GM18858 (cell line): Measurements from ENCODE around the gene URB1.
"Not testable (repeated sequence)": the region's sequence is repeated elsewhere in the genome, so short reads cannot be mapped to it uniquely, and the experiment has no call there.

Experiments
- ATAC-seq: cut with Tn5 transposase; IDR thresholded peaks from one replicate; pipeline ENCODE4 v1.9.1; 2021; ENCODE audit not compliant: unreplicated experiment

The URB1 gene

DNA sequence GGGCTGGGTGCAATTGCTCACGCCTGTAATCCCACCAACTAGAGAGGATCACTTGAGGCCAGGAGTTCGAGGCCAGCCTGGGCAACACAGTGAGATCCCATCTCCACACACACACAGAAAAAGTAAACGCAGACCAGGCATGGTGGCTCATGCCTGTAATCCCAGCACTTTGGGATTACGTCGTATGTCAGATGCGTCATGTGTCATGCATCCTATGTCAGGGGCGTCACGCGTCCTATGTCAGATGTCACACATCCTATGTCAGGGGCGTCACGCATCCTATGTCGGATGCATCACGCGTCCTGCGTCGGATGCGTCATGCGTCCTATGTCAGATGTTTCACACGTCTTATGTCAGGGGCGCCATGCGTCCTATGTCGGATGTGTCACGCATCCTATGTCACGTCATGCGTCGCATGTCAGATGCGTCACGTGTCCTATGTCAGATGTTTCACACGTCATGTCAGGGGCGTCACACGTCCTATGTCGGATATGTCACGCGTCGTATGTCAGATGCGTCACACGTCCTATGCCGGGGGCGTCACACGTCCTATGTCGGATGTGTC is 92.6 kb downstream of the URB1 start:
- ATAC-seq: no peak

DNA sequence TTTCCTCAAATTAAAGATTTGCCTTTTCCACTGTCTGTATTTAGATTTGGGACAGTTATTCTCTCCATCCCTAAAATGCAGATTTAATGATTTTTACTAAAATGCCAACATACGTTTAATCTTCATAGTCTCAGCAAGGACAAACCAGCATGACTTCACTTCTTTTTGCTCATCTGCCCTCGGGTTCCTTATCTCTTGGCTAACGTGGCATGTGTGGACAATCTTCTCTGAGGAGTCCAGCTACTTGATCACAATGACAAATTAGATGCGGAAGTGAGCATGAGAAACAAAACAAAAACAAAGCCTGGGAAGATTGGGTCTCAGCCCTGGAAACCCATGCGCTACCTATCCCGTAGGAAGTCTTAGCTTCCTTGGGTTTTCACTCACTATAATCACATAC is 93.1 kb downstream of the URB1 start:
- no peak for ATAC-seq

DNA sequence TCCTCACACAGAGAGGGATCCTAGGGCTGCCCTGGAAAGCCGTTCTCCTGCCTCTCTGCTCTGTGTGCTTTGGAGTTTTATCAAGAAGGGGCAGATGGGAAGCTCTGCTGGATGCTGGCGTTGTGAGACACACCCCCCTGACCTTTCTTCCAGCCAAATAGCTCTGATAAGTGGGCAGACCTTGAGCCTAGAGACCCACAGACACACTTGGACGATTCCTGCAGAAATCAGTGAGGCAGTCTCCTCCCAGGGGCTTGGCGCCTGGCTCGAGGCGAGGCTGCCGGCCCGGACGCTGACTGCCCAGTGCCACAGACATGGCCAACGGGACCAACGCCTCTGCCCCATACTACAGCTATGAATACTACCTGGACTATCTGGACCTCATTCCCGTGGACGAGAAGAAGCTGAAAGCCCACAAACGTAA is 94.1 kb downstream of the URB1 start, which contains the start of gene MRAP:
MRAP (plus strand) TSS at position 198 of the 424 bp plus-strand sequence; CDS start at position 315, 117 bp downstream.
- ATAC-seq: no peak

DNA sequence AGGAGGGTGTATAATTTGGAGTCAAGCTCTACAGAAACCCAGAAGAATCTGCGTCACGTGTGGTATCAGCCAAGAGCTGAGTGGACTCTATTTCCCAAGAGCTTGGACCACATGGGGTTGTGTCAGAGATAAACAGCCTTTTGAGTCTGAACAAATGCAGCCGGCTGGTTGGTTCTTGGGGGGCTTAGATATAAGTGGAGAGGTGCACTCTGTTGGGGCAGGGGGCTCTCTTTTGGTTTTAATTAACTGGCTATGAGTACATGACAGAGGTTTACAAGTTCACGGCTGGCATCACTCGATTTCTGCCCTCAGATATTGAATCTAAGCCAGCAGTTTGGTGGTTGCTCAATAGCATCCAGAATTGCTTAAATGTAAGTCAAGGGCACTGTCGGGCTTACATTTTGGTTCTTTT is 94.7 kb downstream of the URB1 start:
- ATAC-seq: no peak

GRCh38 chr21:32297449-32297848 is 95.4 kb downstream of the URB1 start:
- ATAC-seq: no peak

DNA sequence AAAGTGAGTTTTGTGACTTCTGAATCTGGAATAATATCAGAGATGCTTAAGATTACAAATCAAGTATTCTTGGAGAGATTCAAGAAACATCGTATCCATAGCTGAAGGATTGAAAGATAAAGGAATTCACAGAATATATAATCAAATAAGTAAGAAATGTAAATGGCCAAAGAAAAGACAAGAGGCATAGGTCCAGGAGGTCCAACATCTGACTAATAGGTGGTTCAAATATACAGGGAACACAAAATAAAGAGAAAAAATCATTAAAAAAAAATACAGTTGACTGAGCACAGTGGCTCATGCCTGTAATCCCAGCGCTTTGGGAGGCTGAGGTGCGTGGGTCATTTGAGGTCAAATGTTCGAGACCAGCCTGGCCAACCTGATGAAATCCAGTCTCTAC is 107.3 kb downstream of the URB1 start:
- no peak for ATAC-seq

- ATAC-seq: no peak
These were observed 109.8 kb downstream of the URB1 start for GRCh38 chr21:32282992-32283391.

DNA sequence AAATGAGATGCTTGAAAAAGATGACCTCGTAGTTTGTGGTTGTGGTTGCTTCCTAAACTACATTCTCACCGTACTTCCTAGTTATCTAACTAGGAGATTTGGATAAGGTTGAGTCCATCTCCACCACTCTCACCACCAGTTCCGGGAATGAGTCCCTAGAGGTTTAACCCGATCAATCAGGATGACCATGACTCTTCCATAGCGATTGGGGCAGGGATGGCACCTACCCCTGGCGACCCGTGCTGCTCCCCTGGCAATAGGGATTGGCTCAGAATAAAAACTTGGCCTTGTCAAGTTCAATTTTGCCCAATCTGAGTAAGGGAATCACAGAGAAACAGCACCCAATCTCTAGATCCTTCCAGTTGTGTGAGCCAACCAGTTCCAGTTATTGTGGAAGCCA is 111.3 kb downstream of the URB1 start:
- no peak for ATAC-seq

DNA sequence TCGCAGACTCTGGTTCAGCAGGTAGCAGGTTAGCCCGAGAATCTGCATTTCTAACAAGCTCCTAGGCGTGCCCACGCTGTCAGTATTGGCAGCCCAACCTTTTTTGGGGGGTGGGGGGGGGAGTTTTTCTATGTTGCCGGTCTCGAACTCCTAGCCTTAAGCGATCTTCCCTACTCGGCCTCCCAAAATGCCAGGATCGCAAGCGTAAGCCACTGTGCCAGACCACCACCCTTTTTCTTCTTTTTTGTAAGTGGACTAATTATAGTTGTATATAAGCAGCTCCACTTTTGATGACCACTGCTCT is 113.5 kb downstream of the URB1 start:
- no peak for ATAC-seq

DNA sequence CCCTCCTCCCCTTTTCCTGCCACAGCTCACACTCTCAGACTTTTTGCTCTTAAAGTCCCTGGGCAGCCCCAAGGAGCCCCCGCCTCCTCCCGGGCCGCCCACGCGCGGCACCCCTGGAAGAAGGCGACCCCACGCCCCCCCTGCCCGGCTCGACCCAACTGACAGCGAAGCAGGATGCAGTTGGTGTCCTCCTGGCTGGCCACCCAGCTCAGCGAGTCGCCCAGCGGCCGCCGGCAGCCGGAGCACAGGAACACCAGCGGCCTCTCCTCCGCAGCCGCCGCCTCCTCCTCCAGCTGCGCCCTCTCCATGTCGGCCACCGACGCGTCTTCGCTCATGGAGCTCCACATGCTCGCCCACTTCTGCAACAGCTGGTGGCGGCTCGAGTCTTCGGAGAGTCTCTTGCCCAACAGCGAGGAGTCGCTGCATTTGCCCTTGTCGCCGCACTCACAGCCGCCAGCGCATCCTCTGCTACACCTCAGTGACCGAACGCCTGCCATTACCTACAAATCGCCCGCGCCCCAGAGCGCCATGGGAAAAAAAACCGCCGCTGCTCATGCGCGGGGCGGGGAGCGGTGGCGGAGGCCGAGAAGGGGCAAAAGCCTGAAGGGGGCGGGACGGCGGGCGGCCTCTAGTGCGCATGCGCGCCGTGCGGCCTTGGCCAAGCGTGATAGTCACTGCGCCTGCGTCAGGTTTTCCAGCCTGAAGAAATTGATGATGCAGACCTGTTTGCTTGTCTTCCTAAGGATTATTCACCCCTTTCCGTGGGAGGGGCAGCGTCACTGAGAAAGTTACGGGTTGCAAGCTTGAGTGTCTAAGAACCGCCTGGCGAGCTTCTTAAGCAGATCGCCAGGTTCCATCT is 114.1 kb downstream of the URB1 start, which contains the start of gene MIS18A:
MIS18A (minus strand) TSS at position 532 of the 859 bp plus-strand sequence; CDS start at position 497, 35 bp downstream.
- peak; percentile 91 for ATAC-seq

GRCh38 chr21:32278103-32278502 is 114.7 kb downstream of the URB1 start:
- ATAC-seq: no peak

DNA sequence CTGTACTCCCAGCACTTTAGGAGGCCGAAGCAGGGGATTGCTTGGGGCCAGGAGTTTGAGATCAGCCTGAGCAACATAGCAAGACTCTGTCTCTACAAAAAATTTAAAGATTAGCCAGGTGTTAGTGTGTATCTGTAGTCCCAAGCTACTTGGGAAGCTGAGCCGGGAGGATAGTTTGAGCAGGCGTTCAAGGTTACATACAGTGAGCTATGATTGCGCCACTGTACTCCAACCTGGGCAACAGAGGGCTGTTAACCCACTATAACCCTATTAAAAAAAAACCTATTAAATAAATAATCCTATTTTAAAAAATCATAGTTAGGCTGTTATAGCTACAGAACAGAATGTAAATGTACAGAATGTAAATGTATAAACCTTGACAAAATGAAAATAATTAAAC is 116.1 kb downstream of the URB1 start:
- ATAC-seq: no peak

DNA sequence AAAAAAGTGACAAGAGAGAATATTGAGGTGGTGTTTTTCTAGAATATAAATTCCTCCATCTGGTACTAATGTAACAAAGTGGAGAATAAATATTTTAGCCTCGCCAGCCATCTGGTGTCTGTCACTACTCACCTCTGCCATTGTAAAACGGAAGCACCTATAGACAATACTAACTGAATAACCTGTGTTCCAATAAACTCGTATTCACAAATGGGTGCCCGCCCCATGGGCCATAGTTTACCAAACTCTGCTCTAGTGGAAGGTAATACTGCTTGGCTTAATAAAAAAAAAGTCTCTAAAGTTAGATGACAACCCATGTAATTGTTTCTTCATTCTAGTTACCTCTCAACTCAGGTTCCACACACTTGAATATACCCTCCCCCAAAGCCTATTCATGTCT is 122.1 kb downstream of the URB1 start:
- no peak for ATAC-seq

DNA sequence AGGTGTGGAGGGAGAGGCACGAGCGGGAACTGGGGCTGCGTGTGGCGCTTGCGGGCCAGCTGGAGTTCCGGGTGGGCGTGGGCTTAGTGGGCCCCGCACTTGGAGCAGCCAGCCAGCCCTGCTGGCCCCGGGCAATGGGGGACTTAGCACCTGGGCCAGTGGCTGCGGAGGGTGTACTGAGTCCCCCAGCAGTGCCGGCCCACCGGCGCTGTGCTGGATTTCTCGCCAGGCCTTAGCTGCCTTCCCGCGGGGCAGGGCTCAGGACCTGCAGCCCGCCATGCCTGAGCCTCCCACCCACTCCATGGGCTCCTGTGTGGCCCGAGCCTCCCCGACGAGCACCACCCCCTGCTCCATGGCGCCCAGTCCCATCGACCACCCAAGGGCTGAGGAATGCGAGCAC is 127.5 kb downstream of the URB1 start:
- ATAC-seq: not testable (repeated sequence)

- ATAC-seq: no peak
These were observed 130.9 kb downstream of the URB1 start for GRCh38 chr21:32261929-32262328.
